DMS 273 (cell line): Measurements from ENCODE around the gene CTPS2.
"Not testable (repeated sequence)": the region's sequence is repeated elsewhere in the genome, so short reads cannot be mapped to it uniquely, and the experiment has no call there.

Experiments used
- DNase-seq: peaks from one replicate; lab custom pipeline; 2025; ENCODE audit not compliant: unreplicated experiment; lab: John Stamatoyannopoulos, UW

CTPS2 gene

GRCh38 chrX:16712548-16713155, at the start of gene CTPS2:
Gene CTPS2, minus strand, starts transcription at chrX:16712669. Its CDS starts 9,767 bp downstream, at chrX:16702902.
- peak; percentile 79 for DNase-seq

- DNase-seq: not testable (repeated sequence)
These were observed 49.0 kb upstream of the CTPS2 start for GRCh38 chrX:16761500-16761899.

GRCh38 chrX:16756724-16757123, 44.3 kb upstream of the CTPS2 start:
- DNase-seq: no peak

GRCh38 chrX:16754019-16754418, 41.5 kb upstream of the CTPS2 start:
- DNase-seq: no peak

- DNase-seq: no peak
These were observed 37.7 kb upstream of the CTPS2 start for GRCh38 chrX:16750136-16750535.

- DNase-seq: no peak
These were observed 36.0 kb upstream of the CTPS2 start for GRCh38 chrX:16748425-16748824.

GRCh38 chrX:16745659-16746058, 33.2 kb upstream of the CTPS2 start:
- no peak for DNase-seq

- no peak for DNase-seq
These were observed 32.6 kb upstream of the CTPS2 start for GRCh38 chrX:16745102-16745501.

GRCh38 chrX:16743604-16744325, 31.3 kb upstream of the CTPS2 start:
- DNase-seq: peak; percentile 13

GRCh38 chrX:16739574-16739973, 27.1 kb upstream of the CTPS2 start:
- DNase-seq: no peak

- DNase-seq: no peak
These were observed 24.6 kb upstream of the CTPS2 start for GRCh38 chrX:16737024-16737423.

GRCh38 chrX:16733013-16733412, 20.5 kb upstream of the CTPS2 start:
- DNase-seq: no peak

- DNase-seq: no peak
These were observed 18.0 kb upstream of the CTPS2 start for GRCh38 chrX:16730450-16730849.

GRCh38 chrX:16727637-16728036, 15.2 kb upstream of the CTPS2 start:
- DNase-seq: no peak

GRCh38 chrX:16726347-16726988, 14.0 kb upstream of the CTPS2 start:
- DNase-seq: not testable (repeated sequence)

GRCh38 chrX:16725072-16725471, 12.6 kb upstream of the CTPS2 start:
- no peak for DNase-seq

GRCh38 chrX:16722481-16722880, 10.0 kb upstream of the CTPS2 start:
- DNase-seq: no peak

- DNase-seq: peak; percentile 100
These were observed 7.0 kb upstream of the CTPS2 start, which contains the start of gene SYAP1 for GRCh38 chrX:16719334-16720084. Gene SYAP1, plus strand, starts transcription at chrX:16719612. Its CDS starts 113 bp downstream, at chrX:16719725.

GRCh38 chrX:16718824-16719333, 6.4 kb upstream of the CTPS2 start:
- no peak for DNase-seq

GRCh38 chrX:16716451-16716850, 4.0 kb upstream of the CTPS2 start:
- not testable (repeated sequence) for DNase-seq

GRCh38 chrX:16715638-16716037, 3.2 kb upstream of the CTPS2 start:
- not testable (repeated sequence) for DNase-seq
